CD14-positive monocyte (primary cell): Measurements from ENCODE around the gene SDR42E1. TPM values are rescaled to one million over a fixed set of nuclear protein-coding genes. Genes with fewer than 3 reads are reported as not detected.
"Not testable (repeated sequence)": the region's sequence is repeated elsewhere in the genome, so short reads cannot be mapped to it uniquely, and the experiment has no call there.

Experiments
- DNase-seq, 3 donors: peaks; one replicate each; pipeline ENCODE4 v3.0.0-alpha.2; 2011 to 2022
- H2AFZ ChIP-seq: 2 replicates; pipeline ENCODE4 v1.6.0; 2012; ENCODE audit warnings: mild to moderate bottlenecking, low read depth, low read length, inconsistent platforms; ENCODE audit not compliant: insufficient read depth, poor library complexity, severe bottlenecking
- H3K27ac ChIP-seq, 2 donors: 1 replicate in 1 of 2; 2 replicates in 1 of 2; pipeline ENCODE4 v1.5.1; 2012 to 2013; ENCODE audit warnings: low read length in 2 of 2, control low read depth in 1 of 2, inconsistent platforms in 1 of 2, low read depth in 1 of 2, mild to moderate bottlenecking in 1 of 2
- H3K27me3 ChIP-seq, 2 donors: one replicate each; pipeline versions ENCODE4 v1.6.0 to v1.6.1; 2011 to 2013; ENCODE audit warnings: low read length in 2 of 2; ENCODE audit not compliant: control insufficient read depth in 2 of 2, insufficient read depth in 2 of 2
- H3K36me3 ChIP-seq, 2 donors: replicated peaks in 1 of 2; 1 replicate in 1 of 2; 2 replicates in 1 of 2; pipeline versions ENCODE4 v1.5.1 to v1.6.1; 2012 to 2013; ENCODE audit warnings: low read length in 2 of 2, control low read depth in 1 of 2, inconsistent platforms in 1 of 2, mild to moderate bottlenecking in 1 of 2; ENCODE audit not compliant: insufficient read depth in 2 of 2, control insufficient read depth in 1 of 2
- H3K4me1 ChIP-seq, 2 donors: 1 replicate in 1 of 2; 2 replicates in 1 of 2; pipeline versions ENCODE4 v1.5.1 to v1.6.1; 2012 to 2013; ENCODE audit warnings: low read length in 2 of 2, control low read depth in 1 of 2, inconsistent platforms in 1 of 2, mild to moderate bottlenecking in 1 of 2, moderate library complexity in 1 of 2; ENCODE audit not compliant: insufficient read depth in 2 of 2, control insufficient read depth in 1 of 2
- H3K4me2 ChIP-seq: replicated peaks from 2 replicates; pipeline ENCODE3; 2012; ENCODE audit warnings: low read length, moderate library complexity, mild to moderate bottlenecking; ENCODE audit not compliant: poor library complexity, severe bottlenecking; ENCODE audit errors: extremely low read depth
- H3K4me3 ChIP-seq, 3 experiments: fragments of 200-600 bp in 1 of 3; sonication (generic) in 1 of 3; replicated peaks in 1 of 3; 1 replicate in 2 of 3; 2 replicates in 1 of 3; pipeline ENCODE4 v1.5.1; 2011 to 2013; ENCODE audit warnings: low read length in 3 of 3, mild to moderate bottlenecking in 3 of 3, control low read depth in 2 of 3, low read depth in 2 of 3, inconsistent platforms in 1 of 3, moderate library complexity in 1 of 3
- H3K79me2 ChIP-seq: 2 replicates; pipeline ENCODE4 v1.6.0; 2012; ENCODE audit warnings: mild to moderate bottlenecking, control low read depth, inconsistent platforms, low read length, moderate library complexity; ENCODE audit not compliant: insufficient read depth
- H3K9ac ChIP-seq: 2 replicates; pipeline ENCODE4 v1.6.0; 2017; ENCODE audit warnings: low read length, mild to moderate bottlenecking; ENCODE audit not compliant: insufficient read depth, poor library complexity, severe bottlenecking
- H3K9me3 ChIP-seq, 2 donors: replicated peaks in 1 of 2; 1 replicate in 1 of 2; 2 replicates in 1 of 2; pipeline versions ENCODE4 v1.5.1 to v1.6.1; 2012 to 2013; ENCODE audit warnings: low read length in 2 of 2, control low read depth in 1 of 2; ENCODE audit not compliant: control insufficient read depth in 1 of 2, insufficient read depth in 1 of 2
- H4K20me1 ChIP-seq: 2 replicates; pipeline ENCODE4 v1.6.0; 2012; ENCODE audit warnings: mild to moderate bottlenecking, low read length, control low read depth, moderate library complexity; ENCODE audit not compliant: insufficient read depth
- H3K27ac Mint-ChIP-seq, 7 donors: one replicate each; pipeline ENCODE4 v1.8.0; 2020; ENCODE audit warnings: mild to moderate bottlenecking in 7 of 7, mixed read lengths in 7 of 7, moderate library complexity in 6 of 7, inconsistent platforms in 2 of 7
- H3K27me3 Mint-ChIP-seq, 3 donors: one replicate each; pipeline ENCODE4 v1.8.0; 2021 to 2022; ENCODE audit warnings: low read depth in 3 of 3, mild to moderate bottlenecking in 3 of 3, mixed read lengths in 3 of 3, moderate library complexity in 3 of 3, inconsistent platforms in 1 of 3
- H3K36me3 Mint-ChIP-seq, 2 donors: one replicate each; pipeline ENCODE4 v1.8.0; 2020; ENCODE audit warnings: mixed read lengths in 2 of 2, inconsistent platforms in 1 of 2, mild to moderate bottlenecking in 1 of 2
- H3K4me1 Mint-ChIP-seq: one replicate; pipeline ENCODE4 v1.8.0; 2020; ENCODE audit warnings: mild to moderate bottlenecking, mixed read lengths
- H3K4me3 Mint-ChIP-seq, 2 donors: one replicate each; pipeline ENCODE4 v1.8.0; 2020; ENCODE audit warnings: mild to moderate bottlenecking in 2 of 2, mixed read lengths in 2 of 2, moderate library complexity in 1 of 2
- H3K9me3 Mint-ChIP-seq, 7 donors: one replicate each; pipeline ENCODE4 v1.8.0; 2020 to 2022; ENCODE audit warnings: mixed read lengths in 7 of 7, mild to moderate bottlenecking in 6 of 7, moderate library complexity in 6 of 7, inconsistent platforms in 2 of 7
- WGBS: methylation state at CpG from one replicate; pipeline ENCODE4 v1.1.5; 2013; ENCODE audit warnings: missing lambda C conversion rate; ENCODE audit not compliant: insufficient coverage; 5-methylcytosine and 5-hydroxymethylcytosine counted together
- intact Hi-C, 2 donors: fragments of 100-400 bp; cut with micrococcal nuclease; formaldehyde crosslinking; loops; one replicate each; pipeline versions ENCODE4 v1.15.0 to v1.15.1; 2023
- polyA plus RNA-seq, 3 donors: library from polyadenylated mRNA; depleted of rRNA in 1 of 3; unstranded in 2 of 3; stranded (reverse) in 1 of 3; fragments of 300-500 nt in 2 of 3; fragments of >200 nt in 1 of 3; fragmentation: Illumina TruSeq in 2 of 3; gene quantifications; 1 replicate in 2 of 3; 2 replicates in 1 of 3; pipeline ENCODE4 v1.2.3, GENCODE V29; 2012 to 2021
- TF ChIP-seq, protein P1 (sequence below): fragments of 200-600 bp; IDR thresholded peaks from one replicate; pipeline ENCODE4 v1.8.0; 2022; ENCODE audit warnings: antibody characterized with exemption, mild to moderate bottlenecking

Gene SDR42E1
- polyA plus RNA-seq, 3 donors: under 0.01 TPM; not detected in 2

DNA sequence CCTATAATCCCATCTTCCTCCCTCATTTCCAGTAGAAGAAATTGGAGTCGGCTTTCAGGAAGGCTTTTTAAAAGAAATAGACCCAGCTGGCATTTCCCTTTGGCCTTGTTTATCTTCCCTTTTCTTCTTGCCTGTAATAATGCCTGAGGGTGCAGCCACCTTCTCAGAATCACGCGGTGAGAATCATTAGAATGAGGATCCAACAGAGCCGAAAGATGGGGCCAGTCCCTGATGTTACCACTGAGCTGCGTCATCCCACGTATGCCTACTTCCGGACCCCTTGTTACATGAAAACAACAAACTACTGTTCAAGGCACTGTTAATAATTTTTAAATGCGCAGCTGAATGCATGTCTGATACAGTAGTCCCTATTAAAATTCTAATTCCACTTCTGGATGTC lies 24.1 kb downstream of the SDR42E1 start:
- TF ChIP-seq, protein P1, sequence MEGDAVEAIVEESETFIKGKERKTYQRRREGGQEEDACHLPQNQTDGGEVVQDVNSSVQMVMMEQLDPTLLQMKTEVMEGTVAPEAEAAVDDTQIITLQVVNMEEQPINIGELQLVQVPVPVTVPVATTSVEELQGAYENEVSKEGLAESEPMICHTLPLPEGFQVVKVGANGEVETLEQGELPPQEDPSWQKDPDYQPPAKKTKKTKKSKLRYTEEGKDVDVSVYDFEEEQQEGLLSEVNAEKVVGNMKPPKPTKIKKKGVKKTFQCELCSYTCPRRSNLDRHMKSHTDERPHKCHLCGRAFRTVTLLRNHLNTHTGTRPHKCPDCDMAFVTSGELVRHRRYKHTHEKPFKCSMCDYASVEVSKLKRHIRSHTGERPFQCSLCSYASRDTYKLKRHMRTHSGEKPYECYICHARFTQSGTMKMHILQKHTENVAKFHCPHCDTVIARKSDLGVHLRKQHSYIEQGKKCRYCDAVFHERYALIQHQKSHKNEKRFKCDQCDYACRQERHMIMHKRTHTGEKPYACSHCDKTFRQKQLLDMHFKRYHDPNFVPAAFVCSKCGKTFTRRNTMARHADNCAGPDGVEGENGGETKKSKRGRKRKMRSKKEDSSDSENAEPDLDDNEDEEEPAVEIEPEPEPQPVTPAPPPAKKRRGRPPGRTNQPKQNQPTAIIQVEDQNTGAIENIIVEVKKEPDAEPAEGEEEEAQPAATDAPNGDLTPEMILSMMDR: no peak
- no peak overlapping the region for H3K27ac ChIP-seq
- Mint-ChIP-seq H3K4me3 (no peak overlapping the region), H3K4me1 (no peaks in the 10 kb centered on the region), H3K9me3 (no peaks in the 10 kb centered on the region), H3K27ac (no peak overlapping the region), H3K36me3 (no peaks in the 10 kb centered on the region), H3K27me3 (peaks cover 7 to 15% (median 14%) of the 10 kb centered on the region in 3 donors)
- DNase-seq: no peak
- H4K20me1 ChIP-seq: no peaks in the 10 kb centered on the region
- H3K4me2 ChIP-seq: no peak overlapping the region
- no peak overlapping the region for H3K9ac ChIP-seq
- 96% methylated on average over 4 of the region's 8 CpGs for WGBS
- no peak overlapping the region for H2AFZ ChIP-seq
- H3K27me3 ChIP-seq: peaks cover 0 to 3% of the 10 kb centered on the region in 2 donors
- no peaks in the 10 kb centered on the region for H3K9me3 ChIP-seq
- no peaks in the 10 kb centered on the region for H3K79me2 ChIP-seq
- intact Hi-C loops: no loop called here
- H3K36me3 ChIP-seq: no peaks in the 10 kb centered on the region
- H3K4me1 ChIP-seq: no peaks in the 10 kb centered on the region
- no peak overlapping the region for H3K4me3 ChIP-seq

DNA sequence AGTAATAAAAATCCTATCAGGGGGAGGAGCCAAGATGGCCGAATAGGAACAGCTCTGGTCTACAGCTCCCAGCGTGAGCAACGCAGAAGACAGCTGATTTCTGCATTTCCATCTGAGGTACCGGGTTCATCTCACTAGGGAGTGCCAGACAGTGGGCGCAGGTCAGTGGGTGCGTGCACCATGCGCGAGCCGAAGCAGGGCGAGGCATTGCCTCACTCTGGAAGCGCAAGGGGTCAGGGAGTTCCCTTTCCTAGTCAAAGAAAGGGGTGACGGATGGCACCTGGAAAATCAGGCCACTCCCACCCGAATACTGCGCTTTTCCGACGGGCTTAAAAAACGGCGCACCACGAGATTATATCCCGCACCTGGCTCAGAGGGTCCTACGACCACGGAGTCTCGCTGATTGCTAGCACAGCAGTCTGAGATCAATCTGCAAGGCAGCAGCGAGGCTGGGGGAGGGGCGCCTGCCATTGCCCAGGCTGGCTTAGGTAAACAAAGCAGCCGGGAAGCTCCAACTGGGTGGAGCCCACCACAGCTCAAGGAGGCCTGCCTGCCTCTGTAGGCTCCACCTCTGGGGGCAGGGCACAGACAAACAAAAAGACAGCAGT lies 33.8 kb downstream of the SDR42E1 start:
- H3K36me3 ChIP-seq, H3K79me2 ChIP-seq, H3K4me1 ChIP-seq, H3K27me3 Mint-ChIP-seq, H3K4me3 Mint-ChIP-seq, H3K27ac Mint-ChIP-seq, H4K20me1 ChIP-seq, H3K4me2 ChIP-seq, H3K27ac ChIP-seq, H3K36me3 Mint-ChIP-seq, H3K9ac ChIP-seq, DNase-seq, intact Hi-C loops, H3K9me3 ChIP-seq, H2AFZ ChIP-seq, H3K4me3 ChIP-seq, H3K27me3 ChIP-seq, H3K4me1 Mint-ChIP-seq: not testable (repeated sequence)
- H3K9me3 Mint-ChIP-seq: peaks cover 6 to 24% (median 12%) of the 10 kb centered on the region in 7 donors
- WGBS: 97% methylated on average over 18 of the region's 26 CpGs
